GM10248 (cell line): ENCODE measurements around the gene CENPB.

Experiments used
- CTCF ChIA-PET: fragments of 300-600 bp; sonication (Branson Sonifier 250); formaldehyde crosslinking; extraction: SDS; loops from one replicate; lab custom pipeline; 2021; ENCODE audit warnings: antibody characterized with exemption; lab: Yijun Ruan, JAX
- POLR2A ChIA-PET: fragments of 350-650 bp; sonication (Branson Sonifier 250); formaldehyde crosslinking; extraction: SDS; loops from one replicate; lab custom pipeline; 2020; ENCODE audit warnings: antibody characterized with exemption; lab: Yijun Ruan, JAX
- DNase-seq: peaks from one replicate; pipeline ENCODE4 v3.0.0; 2012; ENCODE audit errors: extremely low spot score
- TF ChIP-seq, protein P1 (sequence below): IDR thresholded peaks from 2 replicates; pipeline ENCODE4 v1.5.1; 2012; ENCODE audit warnings: mild to moderate bottlenecking, low read depth; ENCODE audit errors: extremely low read depth, missing control alignments, control extremely low read depth

CENPB gene

DNA sequence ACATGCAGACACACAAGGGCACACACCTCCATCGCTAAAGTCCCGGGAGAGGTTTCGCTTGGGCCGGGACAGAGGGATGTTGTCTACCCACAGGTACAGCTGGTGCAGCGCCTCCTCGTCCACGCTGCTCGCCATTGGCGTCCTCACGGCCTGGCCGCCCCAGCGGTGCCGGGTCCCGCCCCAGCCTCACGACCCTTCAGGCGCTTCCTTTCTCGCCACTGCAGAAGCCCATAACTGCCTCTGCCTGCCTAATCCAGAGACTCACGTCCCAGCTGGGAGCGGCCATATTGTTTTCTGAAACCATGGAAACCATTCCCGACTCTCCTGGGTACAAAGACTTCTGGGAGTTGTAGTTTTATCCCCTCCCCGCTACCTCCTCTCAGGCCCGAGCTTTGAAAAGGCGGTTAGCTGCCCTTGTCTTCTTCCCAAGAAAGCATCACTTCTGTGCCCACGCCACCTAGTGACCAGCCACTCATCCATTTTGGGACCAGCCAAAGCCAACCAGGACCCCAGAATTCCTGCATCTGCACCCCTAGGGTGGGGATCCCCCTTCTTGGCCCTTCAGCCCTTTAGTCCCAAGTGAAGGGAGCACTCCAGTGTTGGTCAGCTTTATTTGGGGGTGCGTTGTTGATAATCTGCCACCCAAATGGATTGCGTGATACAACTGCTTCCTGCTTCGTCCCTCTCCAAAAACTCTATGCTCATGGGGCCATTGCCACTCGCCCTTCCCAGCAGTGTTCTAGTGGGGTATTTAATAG is 5.2 kb downstream of the CENPB start, which contains the start of gene SPEF1:
TSS of gene SPEF1 (minus strand) at position 296 of the 758 bp plus-strand sequence. CDS start at position 135, 161 bp downstream.
- TF ChIP-seq, protein P1, sequence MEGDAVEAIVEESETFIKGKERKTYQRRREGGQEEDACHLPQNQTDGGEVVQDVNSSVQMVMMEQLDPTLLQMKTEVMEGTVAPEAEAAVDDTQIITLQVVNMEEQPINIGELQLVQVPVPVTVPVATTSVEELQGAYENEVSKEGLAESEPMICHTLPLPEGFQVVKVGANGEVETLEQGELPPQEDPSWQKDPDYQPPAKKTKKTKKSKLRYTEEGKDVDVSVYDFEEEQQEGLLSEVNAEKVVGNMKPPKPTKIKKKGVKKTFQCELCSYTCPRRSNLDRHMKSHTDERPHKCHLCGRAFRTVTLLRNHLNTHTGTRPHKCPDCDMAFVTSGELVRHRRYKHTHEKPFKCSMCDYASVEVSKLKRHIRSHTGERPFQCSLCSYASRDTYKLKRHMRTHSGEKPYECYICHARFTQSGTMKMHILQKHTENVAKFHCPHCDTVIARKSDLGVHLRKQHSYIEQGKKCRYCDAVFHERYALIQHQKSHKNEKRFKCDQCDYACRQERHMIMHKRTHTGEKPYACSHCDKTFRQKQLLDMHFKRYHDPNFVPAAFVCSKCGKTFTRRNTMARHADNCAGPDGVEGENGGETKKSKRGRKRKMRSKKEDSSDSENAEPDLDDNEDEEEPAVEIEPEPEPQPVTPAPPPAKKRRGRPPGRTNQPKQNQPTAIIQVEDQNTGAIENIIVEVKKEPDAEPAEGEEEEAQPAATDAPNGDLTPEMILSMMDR = no peak
- peak; percentile 82 for DNase-seq
- ChIA-PET POLR2A (interaction anchor here (1.5 kb wide), 1 partner anchor 14 kb away, joined by 6 read pairs; the partner anchor contains the start of gene ADISSP), CTCF (interaction anchor here (1.1 to 1.9 kb wide), 6 partner anchors 9 to 37 kb away, joined by 3 to 9 read pairs (median 4); partner anchors contain the start of gene ADISSP)

DNA sequence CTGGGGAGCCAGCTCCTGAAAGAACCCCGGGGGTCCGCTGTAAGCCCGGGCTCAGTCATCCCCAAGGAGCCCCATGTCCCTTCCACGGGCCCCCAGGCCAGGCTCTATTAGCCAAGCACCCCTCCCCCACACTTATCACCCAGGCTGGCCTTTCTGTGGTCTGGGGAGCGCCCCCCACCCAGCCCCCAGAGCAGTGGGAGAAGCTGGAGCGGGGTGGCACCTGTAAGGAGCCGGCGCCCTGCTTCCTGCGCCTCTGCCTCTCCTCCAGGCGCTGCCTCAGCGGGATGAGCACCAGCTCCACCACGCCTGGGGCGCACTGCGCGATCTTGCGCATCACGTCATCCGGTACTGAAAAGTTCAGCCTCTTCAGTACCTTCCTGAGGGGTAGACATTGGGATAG is 7.6 kb downstream of the CENPB start:
- CTCF ChIA-PET = interaction anchor here (1.1 to 3.4 kb wide), 5 partner anchors 11 to 1257 kb away, joined by 3 to 30 read pairs (median 4); partner anchors contain the start of genes ADISSP and AP5S1

DNA sequence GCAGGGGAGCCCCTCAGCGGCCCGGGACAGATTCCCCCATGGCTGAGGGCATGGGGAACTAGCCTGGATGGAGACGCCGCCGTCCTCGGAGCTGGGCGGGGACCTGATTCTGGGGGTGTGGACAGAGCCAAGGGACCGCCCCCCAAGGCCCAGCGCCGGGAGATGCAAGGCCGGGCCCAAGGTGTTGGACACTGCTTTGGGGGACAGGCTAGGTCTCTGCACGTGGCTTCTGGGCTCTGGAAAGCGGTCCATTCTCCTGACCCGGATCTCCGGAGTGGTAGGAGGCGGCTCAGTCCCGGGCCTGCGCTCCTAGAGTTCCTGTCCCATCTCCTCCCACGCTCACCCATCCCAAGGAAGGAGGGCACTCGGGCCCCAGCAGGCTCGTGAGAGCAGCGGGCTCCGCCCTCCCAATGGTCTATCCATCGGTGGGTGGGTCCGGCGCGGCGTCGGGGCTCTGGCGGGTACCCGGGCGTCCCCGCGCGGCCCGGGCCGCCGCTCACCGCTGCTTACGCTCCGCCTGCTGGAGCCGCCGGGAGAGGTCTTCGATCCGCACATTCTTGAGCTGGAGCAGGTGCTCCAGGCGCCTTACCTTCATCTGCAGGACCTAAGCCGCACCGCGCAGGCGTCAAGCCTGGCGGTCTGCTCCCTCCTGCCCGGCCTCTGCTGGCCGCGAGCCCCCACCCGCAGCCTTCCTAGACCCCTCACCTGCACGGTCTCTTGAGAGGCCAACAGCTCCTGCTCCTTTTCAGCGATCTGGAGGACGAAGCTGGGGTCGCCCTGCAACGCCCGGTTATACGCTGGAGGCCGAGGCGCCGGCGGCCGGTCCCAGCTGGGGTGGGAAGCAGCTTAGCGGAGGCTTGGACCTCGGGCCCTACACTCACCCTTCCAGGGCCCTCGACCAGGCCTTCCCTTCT is 8.6 kb downstream of the CENPB start:
- TF ChIP-seq, protein P1 = no peak
- ChIA-PET CTCF (interaction anchor here (1.1 to 3.4 kb wide), 6 partner anchors 8 to 1256 kb away, joined by 3 to 30 read pairs (median 4); partner anchors contain the start of genes ADISSP, AP5S1 and CENPB), POLR2A (no interaction called here)
- peak; percentile 62 for DNase-seq

More for the DNA sequence above, 7.6 kb downstream of the CENPB start:
- TF ChIP-seq, protein P1 = no peak
- no peak for DNase-seq
- POLR2A ChIA-PET = interaction anchor here (1.1 kb wide), 1 partner anchor 123 kb away, joined by 4 read pairs; no protein-coding TSS in a partner anchor

DNA sequence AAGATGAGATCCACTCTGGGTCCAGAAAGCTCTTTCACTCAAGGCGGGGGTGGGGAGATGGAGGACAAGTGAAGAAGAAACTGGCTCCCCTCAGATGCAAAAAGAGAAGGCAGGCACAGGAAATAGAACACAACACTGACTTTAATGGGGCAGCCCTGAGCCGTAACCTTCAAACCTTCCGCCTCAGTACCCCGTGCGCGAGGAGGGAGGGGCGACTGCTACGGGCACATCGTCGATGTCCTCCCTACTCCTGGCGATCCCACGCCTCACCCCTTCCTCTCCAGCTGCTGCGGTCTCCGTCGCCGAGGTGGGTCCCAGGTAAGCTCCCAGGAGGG is 9.2 kb downstream of the CENPB start:
- POLR2A ChIA-PET = no interaction called here

DNA sequence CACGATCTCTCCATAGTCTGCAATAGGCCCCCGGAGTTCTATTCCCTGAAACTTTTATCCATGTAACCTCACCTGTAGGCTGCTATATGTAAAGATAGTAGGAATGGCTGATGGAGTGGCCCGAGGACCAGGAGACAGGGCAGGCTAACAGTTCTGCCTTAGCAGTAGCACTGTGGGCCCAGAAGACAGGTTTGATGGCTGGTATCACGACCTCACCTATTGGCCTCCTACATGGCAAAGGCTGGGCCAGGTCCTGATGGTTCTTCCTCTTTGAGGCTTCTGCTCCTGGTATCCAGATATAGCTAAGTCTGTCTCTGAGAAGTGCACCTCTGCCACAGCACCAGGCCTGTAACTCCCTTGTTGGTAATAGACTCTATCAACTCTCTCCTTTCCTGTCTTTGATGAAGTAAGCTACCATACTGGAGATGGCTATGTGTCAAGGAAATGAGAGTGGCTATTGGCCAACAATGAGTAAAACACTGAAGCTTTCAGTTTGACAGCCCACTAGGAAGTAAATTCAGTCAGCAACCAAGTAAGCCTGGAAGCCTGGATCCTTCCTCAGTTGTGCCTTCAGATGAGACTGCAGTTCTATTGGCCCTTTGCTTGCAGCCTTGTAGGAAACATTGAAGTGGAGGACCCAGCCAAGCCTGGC is 11.0 kb downstream of the CENPB start:
- ChIA-PET POLR2A (interaction anchor here (0.6 kb wide), 1 partner anchor 117 kb away, joined by 4 read pairs; no protein-coding TSS in a partner anchor), CTCF (interaction anchor here (0.9 to 1.0 kb wide), 2 partner anchors 22 to 28 kb away, joined by 3 read pairs; no protein-coding TSS in a partner anchor)
- no peak for DNase-seq
- TF ChIP-seq, protein P1 = no peak

More for the DNA sequence above, 9.2 kb downstream of the CENPB start:
- DNase-seq = no peak
- TF ChIP-seq, protein P1 = no peak
- CTCF ChIA-PET = interaction anchor here (1.4 to 3.4 kb wide), 3 partner anchors 9 to 20 kb away, joined by 3 to 30 read pairs (median 5); partner anchors contain the start of genes ADISSP and CENPB
